OCI-LY3 (cell line): Measurements from ENCODE around the gene ICE1.

ENCODE experiments used
- H2AFZ ChIP-seq: fragments of 200-600, 300-600 bp; shearing (Covaris generic); 2 replicates; pipeline ENCODE4 v1.6.0; 2014; ENCODE audit warnings: antibody characterized with exemption, low read depth, low read length
- H3K27ac ChIP-seq: fragments of 200-600, 300-600 bp; sonication (generic); 2 replicates; pipeline ENCODE4 v1.5.1; 2014; ENCODE audit warnings: mild to moderate bottlenecking, low read length, moderate library complexity, mixed read lengths
- H3K27me3 ChIP-seq: fragments of 200-600, 300-600 bp; sonication (generic); 2 replicates; pipeline ENCODE4 v1.6.1; 2014; ENCODE audit warnings: low read depth, low read length, mixed read lengths
- H3K36me3 ChIP-seq: fragments of 200-600, 300-600 bp; sonication (generic); replicated peaks from 2 replicates; pipeline ENCODE3; 2014; ENCODE audit warnings: low read depth, low read length, mixed read lengths
- H3K4me1 ChIP-seq: fragments of 300-600, 200-600 bp; sonication (generic); 2 replicates; pipeline ENCODE4 v1.6.1; 2014; ENCODE audit warnings: low read length, mixed read lengths
- H3K4me2 ChIP-seq: fragments of 200-600, 300-600 bp; sonication (generic); 2 replicates; pipeline ENCODE4 v1.6.1; 2014; ENCODE audit warnings: low read length, mixed read lengths
- H3K4me3 ChIP-seq: fragments of 300-600, 200-600 bp; sonication (generic); 2 replicates; pipeline ENCODE4 v1.5.1; 2014; ENCODE audit warnings: antibody characterized with exemption, mild to moderate bottlenecking, low read length, moderate library complexity
- H3K79me2 ChIP-seq: fragments of 300-600, 200-600 bp; shearing (Covaris generic); 2 replicates; pipeline ENCODE4 v1.6.1; 2014; ENCODE audit warnings: mild to moderate bottlenecking, low read length, mixed read lengths
- H3K9ac ChIP-seq: fragments of 300-600, 200-600 bp; shearing (Covaris generic); 2 replicates; pipeline ENCODE4 v1.6.0; 2014; ENCODE audit warnings: mild to moderate bottlenecking, low read length, moderate library complexity
- H3K9me3 ChIP-seq: fragments of 200-600, 300-600 bp; shearing (Covaris generic); 2 replicates; pipeline ENCODE4 v1.6.1; 2014; ENCODE audit warnings: low read length, mixed read lengths; ENCODE audit not compliant: insufficient read depth
- H4K20me1 ChIP-seq: fragments of 200-600, 300-600 bp; sonication (generic); 2 replicates; pipeline ENCODE4 v1.6.1; 2016; ENCODE audit warnings: low read length, mixed read lengths; ENCODE audit not compliant: insufficient read depth
- CTCF ChIP-seq: fragments of 200-600, 300-600 bp; sonication (generic); IDR thresholded peaks from 2 replicates; pipeline ENCODE4 v1.5.1; 2014; ENCODE audit warnings: antibody characterized with exemption, low read length, low read depth
- EZH2phosphoT487 ChIP-seq: fragments of 200-600 bp; shearing (Covaris generic); IDR thresholded peaks from 2 replicates; pipeline ENCODE4 v1.6.1; 2018; ENCODE audit warnings: antibody characterized with exemption, mixed run types, low read depth

Gene ICE1, protein sequence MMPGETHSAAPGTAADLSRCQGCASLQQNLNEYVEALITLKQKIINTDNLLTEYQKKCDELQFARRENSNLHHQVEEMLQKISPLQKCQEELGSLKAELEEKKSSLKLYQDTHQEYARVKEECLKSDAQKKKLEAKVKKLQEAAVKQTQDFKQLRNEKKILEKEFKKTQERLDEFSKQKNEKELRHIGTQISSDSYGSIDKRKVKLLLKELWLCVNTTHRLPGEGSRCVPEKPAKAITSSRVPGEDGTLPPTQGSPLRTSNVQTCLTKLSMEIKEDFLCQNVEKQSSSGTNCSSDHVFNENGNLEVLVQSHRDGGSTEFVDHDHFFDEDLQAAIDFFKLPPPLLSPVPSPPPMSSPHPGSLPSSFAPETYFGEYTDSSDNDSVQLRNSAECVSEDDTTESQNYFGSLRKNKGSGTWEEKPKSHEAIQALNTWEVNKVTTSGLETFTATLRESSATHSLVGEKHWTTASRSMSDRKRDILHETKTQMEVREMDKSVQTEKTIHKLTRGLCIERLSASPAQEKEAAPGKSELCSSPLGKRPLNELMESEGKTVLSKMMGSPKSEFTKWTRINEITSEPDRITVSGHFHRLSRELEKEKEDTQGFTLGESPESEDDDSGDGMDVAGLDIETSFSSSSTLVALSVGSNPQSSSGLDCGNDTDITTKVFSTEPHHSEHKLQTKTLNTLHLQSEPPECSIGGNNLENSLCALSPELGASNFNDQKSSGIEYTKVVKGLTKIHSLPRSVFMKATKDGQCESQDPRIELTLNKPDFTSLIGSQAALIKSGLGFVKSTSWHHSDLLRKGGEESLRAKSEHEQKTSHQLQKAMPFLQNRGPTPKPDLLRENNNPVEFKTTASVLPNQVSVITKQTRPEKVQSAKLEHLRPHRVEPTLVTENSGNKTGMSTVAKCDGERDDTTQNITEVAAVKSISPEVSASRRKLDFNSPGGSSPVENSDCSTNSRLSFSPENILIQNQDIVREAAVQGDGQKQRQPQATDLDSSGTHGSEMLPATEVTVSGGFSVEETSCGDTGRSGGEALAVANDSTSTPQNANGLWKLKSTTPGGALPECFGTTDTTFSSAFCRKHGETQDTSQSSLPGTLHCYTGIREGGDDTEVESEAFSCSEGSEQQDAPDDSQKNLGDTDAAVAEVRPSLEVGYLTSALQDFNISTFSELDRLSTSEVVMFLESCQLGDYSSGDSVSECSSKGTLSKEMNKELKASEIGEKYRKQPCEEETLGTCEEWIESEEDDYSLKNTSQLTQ (N-terminal part only)

GRCh38 chr5:5421961-5422818 is at the start of gene ICE1:
TSS of gene ICE1 (plus strand) at chr5:5422677. CDS start at chr5:5422916, 239 bp downstream.
- peak within 1 kb of the TSS; percentile 70 for H2AFZ ChIP-seq
- H3K79me2 ChIP-seq: peaks cover 46% of the 10 kb centered on the region
- H3K9ac ChIP-seq: peak within 1 kb of the TSS; percentile 89
- peak within 1 kb of the TSS; percentile 100 for H3K4me3 ChIP-seq
- peak within 1 kb of the TSS; percentile 88 for H3K4me2 ChIP-seq
- no peaks in the 10 kb centered on the region for H3K27me3 ChIP-seq
- peaks cover 2% of the 10 kb centered on the region for H3K36me3 ChIP-seq
- H4K20me1 ChIP-seq: peaks cover 9% of the 10 kb centered on the region; the same call in 1 of the 2 replicates
- TF ChIP-seq CTCF (no peak), EZH2phosphoT487 (no peak)
- H3K4me1 ChIP-seq: peaks cover 27% of the 10 kb centered on the region
- peak within 1 kb of the TSS; percentile 88 for H3K27ac ChIP-seq
- no peaks in the 10 kb centered on the region for H3K9me3 ChIP-seq

DNA sequence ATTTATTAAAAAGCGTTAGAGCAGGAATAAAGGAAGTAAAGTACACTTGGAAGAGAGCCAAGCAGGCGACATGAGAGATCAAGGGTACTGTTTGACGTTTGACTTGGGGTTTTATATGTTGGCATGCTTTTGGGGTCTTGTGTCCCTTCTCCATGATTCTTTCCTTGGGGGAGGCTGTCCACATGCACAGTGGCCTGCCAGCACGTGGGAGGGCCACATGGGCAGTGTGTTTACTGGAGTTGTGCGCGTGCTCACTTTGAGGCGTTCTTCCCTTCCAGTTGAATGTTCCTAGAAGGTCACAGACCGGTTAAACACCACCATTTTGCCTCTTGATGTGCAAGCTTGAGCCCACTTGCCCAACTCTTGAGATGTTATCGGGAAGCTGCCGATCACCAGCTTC is 49.5 kb upstream of the ICE1 start:
- no peaks in the 10 kb centered on the region for H3K36me3 ChIP-seq
- H3K27me3 ChIP-seq: no peaks in the 10 kb centered on the region
- no peak overlapping the region for H2AFZ ChIP-seq
- no peak overlapping the region for H3K4me3 ChIP-seq
- H4K20me1 ChIP-seq: no peaks in the 10 kb centered on the region
- no peak overlapping the region for H3K27ac ChIP-seq
- TF ChIP-seq CTCF (no peak), EZH2phosphoT487 (no peak)
- no peak overlapping the region for H3K9ac ChIP-seq
- no peaks in the 10 kb centered on the region for H3K9me3 ChIP-seq
- H3K79me2 ChIP-seq: no peaks in the 10 kb centered on the region
- H3K4me1 ChIP-seq: no peaks in the 10 kb centered on the region
- H3K4me2 ChIP-seq: no peak overlapping the region

- Histone ChIP-seq H3K4me1 (no peaks in the 10 kb centered on the region), H3K79me2 (no peaks in the 10 kb centered on the region), H3K9ac (no peak overlapping the region), H3K4me2 (no peak overlapping the region), H3K9me3 (no peaks in the 10 kb centered on the region), H4K20me1 (no peaks in the 10 kb centered on the region), H3K27ac (no peak overlapping the region), H3K36me3 (no peaks in the 10 kb centered on the region), H2AFZ (no peak overlapping the region), H3K27me3 (no peaks in the 10 kb centered on the region), H3K4me3 (no peak overlapping the region)
- TF ChIP-seq CTCF (no peak), EZH2phosphoT487 (no peak)
Observed at GRCh38 chr5:5373351-5373989, 49.0 kb upstream of the ICE1 start.
